Occipital lobe (tissue), 2 donors: ENCODE data around the gene PTCHD1. TPM values are rescaled to one million over a fixed set of nuclear protein-coding genes. Genes with fewer than 3 reads are reported as not detected.
A peak's percentile ranks its signal among the peaks of the same experiment; 100 is the strongest.

Experiments used
- DNase-seq: peaks from one replicate; lab custom pipeline; 2025; lab: John Stamatoyannopoulos, UW
- total RNA-seq: library from RNA; depleted of rRNA; stranded (reverse); fragments of >200 nt; gene quantifications from one replicate; pipeline ENCODE4 v1.2.3, GENCODE V29; 2014

Gene PTCHD1
- total RNA-seq, 1 donor from 2014 or later: 14.0 TPM

DNA sequence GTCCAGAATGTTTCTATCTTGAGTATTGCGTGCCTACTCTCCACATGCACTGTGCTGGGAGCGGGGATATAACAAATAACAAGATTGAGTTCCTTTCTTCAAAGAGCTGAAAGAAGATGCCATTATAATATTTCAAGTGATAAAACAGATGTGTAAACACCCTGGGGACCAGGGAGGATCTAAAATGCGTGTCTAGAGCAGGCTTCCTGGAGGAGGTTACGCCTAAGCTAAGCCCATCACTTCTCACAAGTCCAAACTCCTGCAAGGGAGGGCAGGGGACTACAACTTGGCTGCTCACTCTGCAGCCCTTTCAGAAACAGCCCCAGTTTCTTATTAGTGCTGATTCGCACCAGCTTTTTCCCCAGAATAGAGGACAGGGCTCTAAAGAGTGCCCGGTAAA is 21.5 kb downstream of the PTCHD1 start:
- no peak for DNase-seq

DNA sequence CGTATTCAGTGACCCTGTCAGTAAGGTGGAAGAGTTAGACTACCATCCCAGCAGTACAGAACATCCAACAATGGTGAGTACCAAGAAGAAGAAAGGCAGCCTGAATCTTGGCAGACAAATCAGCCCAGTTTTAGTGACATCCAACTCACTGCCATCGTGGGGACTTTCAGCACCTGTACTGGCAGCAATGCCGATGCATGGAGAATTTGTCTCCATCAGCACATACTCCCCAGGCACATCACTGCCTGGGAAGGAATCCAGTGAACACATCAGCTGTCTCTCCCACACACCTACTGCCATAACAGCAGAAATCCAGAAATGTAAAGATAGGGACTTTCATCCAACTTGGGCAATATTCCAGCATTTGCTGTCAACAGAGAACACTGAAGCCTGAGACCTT is 29.8 kb downstream of the PTCHD1 start:
- DNase-seq: peak; percentile 11

DNA sequence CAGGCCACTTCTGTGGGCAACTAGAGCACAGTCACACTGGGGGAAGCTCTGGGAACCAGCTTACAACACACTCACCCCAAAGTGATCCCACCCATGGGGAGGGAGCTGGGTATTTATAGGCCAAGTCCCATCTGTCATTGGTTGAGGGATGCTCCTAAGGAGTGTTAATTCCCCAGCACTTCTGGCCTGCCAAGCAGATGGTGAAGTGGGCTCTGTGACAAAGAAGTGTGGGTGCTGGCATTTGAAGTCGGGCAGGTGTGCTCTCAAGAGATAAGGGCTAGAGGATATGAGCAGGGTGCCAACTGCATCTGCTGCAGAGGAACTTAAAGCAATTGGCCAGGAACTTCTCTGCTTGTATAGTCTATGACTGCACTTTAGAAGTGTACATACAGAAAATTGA is 30.9 kb downstream of the PTCHD1 start:
- DNase-seq: no peak

DNA sequence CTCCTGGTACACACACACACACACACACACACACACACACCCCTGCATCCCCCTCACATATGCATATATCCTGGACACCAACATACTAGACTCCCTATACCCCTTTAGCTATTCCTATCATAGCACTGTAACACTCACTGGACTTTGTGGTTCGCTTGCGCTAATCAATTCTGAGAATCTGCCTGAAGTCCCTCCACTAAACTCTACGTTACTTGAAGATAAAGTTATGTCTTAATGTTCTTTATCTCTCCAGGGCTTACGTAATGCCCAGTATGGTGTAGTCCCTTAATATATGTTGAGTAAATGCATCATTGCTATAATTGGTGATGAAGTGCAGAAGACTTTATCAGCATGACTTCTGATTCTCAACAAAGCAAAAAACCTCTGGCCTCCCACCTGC is 32.3 kb downstream of the PTCHD1 start:
- no peak for DNase-seq

DNA sequence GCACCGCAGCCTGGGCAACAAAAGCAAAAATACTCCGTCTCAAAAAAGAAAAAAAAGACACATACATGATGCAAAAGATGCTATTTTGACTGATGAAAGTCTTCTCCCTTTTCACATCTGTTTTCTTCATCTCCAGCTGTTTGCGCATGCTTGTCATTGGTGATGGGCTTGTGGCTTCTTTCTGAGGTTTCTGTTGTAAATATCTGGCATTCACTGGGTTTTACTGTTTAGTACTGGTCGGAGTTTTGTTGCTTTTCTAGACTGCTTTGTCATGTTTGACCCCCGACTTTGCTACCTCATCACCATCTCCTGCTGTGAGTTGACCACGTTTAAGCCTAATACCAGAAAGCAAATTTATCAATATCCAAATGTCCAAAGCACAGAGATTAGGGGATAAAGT is 34.4 kb downstream of the PTCHD1 start:
- no peak for DNase-seq

DNA sequence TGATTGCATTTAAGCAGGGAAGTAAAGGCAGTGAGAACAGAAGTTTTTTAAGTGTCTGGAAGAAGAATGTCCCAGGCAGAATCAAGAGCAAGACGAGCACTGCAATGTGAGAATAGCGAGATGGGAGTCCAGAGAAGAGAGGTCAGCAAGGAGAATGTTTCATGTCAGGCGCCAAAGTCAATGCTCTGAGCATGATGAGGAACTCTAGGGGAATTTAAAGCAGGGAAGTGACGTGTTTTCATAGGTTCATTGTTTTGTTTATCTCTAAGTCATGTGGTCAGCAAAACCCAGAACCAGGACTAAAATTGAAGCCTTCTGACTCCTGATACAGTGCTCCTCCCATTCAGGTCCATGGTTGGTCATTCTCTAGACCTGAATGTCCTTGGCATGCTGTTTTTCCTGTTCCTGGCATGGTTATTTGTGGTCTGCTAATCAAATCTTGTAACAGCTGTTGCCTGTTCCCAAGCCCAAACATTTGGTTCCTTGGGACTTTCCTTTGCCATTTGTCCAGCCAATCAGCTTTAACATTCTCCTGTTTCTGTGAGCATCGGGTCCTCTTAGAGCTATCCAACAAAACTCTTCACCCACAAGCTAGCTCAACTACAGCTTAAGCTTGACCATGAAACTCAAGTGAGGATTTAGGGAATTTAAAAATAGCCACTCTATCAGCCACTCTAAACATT is 37.7 kb downstream of the PTCHD1 start:
- no peak for DNase-seq

DNA sequence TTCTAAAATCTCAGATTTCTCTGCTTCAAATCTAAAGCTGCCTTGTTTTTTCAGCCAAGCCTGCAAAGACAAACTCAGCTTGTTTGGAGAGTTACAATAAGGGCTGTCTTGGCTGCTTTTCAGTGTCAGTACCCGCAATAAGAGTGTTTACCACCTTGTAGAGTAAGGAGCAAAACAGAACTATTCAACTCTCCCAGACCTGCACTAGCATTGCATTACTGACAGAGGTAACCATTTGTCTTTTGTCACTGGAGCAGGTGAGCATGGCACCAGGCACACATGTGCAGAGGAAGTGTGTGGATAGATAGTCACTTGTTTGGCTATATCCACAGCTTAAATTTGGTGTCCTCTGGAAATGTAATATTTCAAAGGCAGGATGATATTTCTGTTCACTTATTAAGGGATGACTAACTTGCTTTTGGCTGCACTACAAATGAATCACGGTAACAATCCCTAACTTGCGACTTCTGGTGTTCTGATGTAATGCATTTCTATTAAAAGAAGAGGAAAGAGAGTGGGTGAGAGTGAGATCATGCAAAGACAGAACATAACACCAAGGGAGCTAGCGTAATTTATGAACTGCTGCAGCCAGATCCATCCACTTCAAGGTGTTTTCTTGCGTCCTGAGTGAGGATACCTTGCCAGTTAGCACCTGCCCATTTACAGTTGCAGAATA is 38.6 kb downstream of the PTCHD1 start:
- no peak for DNase-seq

DNA sequence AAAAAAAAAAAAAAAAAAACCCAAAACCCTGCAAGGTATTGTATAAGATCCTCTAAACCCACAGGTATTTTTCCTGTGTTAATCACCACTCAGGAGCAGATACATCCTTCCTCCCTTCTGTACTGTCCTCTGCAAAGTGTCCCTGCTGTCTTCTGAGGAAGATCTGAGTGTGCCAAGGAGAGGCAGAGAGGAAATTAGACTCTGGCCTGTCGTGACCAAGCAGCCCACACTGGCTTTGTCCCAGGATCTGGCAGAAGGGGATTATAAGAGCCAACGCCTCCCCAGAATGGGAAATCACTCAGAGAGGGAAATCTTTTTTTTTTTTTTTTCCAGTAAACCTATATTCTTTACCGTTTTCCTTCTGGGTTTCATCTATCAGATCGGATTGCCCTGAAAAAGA is 39.6 kb downstream of the PTCHD1 start:
- no peak for DNase-seq

DNA sequence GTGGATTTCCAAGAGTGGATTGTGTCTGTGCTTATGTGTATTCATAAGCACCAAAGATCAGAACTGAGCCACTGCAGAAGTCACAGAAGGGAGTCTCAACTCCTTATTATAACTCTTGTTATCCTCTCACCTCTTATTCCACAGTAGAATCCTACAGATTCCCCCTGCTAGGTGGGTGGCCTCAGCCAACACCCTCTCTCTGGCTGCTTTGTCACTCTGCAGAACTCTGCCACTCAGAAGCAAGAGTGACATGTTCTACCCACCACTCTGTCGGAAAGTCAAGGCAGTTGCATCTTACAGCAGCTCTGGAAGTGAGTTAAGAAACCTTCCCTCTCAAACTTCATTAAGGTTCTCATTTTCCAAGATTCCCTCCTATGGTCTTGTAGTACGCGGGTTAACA is 41.9 kb downstream of the PTCHD1 start:
- no peak for DNase-seq

DNA sequence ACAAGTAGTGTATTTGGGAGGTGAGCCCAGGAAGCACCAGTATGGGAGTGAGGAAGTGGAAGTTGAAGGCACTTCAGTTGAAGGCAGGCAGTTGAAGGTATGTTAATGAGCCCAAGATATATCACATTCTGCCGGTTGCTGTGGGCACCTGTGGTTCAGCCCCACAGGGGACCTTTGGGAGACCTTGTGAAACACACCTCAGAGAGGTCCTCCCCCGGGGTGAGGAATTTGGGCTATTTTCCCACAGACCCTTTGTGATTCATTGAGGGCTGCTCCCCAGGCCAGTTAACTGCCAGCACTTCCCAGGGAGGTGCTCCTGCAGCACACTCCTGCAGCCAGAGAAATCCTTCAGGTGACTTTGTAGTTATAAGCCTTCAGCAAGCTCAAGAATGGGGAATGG is 45.9 kb downstream of the PTCHD1 start:
- DNase-seq: no peak

DNA sequence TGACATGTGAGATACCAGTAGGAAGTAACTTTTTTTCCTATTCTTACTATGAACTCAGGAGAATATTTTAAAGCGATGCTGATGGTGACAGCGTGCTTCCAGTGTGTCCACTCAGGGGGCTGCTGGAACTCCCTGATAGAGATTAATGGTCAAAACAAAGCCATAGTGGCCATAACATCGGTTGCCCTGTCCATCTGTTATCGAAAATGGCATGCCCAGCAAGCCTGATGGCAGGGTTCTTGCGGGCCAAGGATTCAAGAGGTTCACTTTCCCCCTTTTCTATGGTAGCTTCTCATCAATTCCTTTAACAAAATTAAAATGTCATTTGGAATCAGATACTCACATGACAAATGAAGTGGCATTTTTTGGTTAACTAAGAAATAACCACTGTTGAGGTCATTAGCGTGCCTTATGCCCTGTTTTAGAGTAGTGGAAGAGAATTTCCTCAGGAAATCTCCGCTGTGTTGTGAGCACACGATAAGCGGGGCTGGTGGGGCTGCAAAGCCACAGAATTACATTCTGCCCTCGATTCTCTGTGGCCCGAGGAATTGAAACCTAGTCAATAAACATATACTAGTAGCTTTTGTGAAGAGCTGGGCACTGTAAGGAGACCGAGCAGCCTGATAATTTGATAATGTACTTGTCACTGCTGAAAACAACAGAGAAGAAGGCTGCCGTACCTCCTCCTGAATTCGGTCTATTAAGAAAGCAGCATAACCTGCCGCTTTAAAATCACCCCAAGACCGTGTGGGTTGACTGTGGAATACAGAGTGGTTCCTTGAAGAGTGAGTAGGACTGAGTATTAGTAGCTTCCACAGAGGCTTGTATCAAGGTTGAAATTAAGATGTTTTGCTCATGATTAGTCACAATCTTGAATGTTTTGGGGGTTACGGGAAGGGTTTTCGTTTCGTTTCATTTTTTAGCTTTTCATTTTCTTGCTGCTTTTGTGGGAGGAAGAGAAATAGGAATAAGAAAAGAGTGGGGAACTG is 46.7 kb downstream of the PTCHD1 start:
- no peak for DNase-seq

DNA sequence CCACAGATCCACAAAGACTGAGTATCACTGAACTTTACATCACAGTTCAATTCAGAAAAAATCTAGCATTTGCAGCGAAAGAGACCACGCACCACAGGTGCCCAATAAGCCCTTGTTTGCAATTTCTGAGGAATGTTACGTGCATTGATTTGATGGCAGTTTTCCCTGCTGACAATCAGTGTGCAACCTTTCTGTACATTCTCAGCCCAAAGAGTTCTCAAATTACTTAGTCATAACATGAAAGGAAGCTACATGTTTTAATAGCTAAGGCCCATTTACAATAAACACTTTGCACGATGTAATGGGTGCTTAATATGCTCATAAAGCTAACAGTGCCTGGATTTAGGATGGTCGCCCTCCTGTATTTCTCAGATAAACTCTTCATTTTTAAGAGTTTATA is 47.9 kb downstream of the PTCHD1 start:
- no peak for DNase-seq

DNA sequence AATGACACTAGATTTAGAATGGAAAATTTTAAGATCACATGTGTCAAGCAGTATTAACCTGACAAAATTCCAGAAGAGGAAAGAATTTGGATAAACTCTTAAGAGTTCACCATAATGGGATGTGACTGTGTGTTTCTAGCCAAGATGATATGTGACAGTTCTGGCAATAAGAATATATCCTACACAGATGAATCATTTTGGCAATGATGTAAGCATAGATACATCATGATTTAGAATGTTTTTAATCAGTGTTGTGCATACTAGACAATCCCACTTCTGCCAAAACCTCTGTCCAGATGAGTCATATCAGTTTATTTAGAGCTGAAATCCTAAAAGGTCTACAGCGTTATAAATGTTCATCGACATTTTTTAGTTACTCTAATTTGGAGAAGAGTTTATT is 48.8 kb downstream of the PTCHD1 start:
- no peak for DNase-seq

DNA sequence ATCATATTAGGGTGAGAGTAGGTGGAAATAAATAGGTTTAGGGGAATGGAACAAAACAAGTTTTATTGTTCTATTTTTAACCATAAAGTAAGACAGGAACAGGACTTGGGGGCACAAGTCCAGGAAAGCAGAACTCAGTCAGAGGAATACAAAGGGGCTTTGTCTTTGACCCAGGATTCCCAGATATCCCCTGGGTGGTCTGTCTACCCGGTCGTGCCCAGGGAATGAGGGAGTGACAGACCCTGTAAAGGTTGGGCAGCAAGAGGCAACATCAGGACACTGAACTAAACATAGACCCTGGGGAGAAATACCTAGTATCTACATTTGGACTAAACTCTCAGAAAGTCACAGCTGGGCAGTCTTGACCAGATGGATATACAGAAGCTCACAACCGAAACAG is 50.6 kb downstream of the PTCHD1 start:
- DNase-seq: no peak

DNA sequence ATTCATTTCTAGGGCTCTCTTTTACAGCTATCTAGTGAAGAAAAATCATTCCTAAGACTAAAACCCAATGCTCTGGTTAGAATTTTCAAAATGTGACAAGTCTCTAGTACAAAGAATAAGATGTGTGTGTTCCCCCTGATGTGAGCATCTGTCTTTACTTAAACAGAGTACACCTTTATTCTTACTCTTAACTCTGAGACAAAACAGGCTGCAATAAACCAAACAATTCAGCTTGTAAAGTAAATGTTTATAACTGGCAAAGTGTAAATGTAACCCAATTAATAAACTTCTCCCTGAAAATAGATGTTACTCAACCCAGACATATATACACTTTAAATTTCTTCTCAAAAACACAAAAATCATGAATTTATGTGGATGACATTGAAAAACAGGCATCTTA is 51.6 kb downstream of the PTCHD1 start:
- DNase-seq: no peak

DNA sequence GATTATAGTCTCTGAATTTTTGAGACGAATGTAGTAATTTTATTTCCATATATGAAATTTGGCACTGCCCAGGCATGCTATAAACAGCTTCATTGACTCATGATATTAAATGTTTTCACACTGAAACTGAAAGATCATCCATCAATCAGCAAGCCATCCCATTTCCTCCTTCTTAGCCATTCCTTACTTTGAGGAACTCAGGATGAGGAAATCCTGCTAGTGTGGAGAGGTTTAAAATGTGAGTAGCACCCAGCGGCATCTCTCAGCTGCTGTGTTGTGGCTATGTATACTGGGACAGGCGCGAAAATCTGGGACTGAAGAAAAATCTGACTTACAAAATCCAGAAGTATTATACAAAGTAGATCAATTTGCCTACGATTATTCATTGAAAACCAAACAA is 52.1 kb downstream of the PTCHD1 start:
- no peak for DNase-seq

DNA sequence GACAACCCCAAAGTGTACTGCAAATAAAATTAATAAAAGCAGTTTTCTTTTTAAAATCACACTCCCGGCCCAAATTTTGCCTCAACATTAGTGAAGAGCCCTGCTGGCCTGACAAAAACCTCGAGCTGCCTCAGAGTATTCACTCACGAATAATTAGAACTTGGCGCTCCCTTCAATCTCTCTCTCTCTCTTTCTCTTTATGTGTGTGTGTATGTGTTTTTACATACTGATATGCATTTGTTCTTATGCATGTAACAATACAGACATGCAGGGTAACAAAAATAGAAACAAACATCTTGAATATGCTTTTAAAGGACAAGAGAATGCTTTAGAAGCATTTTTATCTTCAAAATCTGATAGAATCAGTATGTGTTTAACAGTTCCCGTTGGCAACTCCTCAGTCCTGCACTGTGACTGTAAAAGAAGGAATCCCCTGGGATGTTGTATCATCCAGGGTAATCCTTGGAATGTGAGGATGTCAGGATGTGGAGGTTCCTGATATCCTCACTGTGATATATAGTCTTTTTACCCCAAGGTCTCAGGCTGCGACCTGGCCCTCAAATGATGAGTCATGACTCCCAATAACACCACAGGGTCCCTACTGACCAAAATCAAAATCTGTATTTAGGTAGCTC is 53.0 kb downstream of the PTCHD1 start:
- no peak for DNase-seq

DNA sequence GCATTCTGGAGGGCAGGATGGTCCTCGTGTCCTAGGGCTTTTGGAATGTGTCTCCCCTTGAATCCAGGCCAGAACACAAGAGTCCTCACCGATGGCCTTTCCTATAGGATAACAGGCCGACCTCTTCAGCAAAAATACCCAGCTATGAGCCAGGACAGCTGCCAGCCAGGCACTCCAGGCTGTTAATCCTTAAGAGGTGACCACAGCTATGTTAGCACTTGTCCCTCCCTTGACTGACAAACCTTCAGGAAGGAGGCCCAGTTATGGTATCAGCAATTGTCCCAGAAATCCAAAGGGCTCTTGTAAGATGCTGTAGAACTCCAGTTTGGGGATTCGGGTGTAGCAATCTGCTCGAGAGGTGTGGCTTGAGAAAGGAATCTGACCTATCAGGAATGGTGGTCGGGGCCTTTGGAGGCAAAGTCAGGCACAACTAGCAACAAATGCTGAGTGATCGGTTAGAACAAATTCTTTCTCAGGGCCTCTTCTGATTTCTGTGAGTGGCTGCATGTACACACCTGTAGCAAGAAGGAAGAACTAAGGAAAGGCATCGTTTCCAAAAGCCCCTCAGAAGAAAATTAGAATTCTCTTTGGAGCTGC is 54.6 kb downstream of the PTCHD1 start:
- DNase-seq: no peak

DNA sequence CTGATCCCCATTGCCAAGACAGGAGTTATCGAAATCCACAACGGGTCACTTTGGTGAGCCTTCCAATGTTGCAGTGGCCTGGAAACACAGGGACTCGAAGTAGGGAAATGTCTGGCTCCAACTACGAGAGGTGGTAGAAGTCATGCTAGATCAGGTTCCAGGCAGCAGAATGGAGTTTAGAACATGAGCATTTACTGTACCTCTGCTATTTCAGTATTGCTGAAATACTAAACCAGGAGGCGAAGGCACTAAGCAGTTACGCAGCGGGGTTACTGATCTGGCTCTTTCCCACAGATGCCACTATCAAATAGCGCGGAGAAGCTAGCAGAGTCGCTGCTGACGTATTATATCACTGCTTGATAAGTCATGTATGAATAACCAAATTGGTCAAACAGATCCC is 56.3 kb downstream of the PTCHD1 start:
- DNase-seq: no peak

DNA sequence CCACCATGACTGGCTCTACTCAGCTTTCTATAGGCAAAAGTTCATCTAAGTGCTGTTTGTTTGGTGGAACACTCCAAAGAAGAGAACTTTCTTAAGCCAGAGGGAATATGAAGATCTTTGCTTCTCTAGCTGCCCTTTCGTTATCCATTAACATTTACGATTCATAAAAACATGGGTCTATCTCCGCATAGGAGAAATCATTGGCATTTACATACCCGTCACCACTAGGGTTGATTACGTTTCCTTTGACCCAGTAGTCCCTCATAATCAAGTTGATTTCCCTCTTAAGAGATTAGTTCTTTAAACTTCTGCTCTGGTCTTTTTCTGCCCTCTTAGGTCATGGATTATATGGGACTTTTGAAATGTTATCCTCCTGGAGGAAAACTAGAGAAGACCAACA is 57.5 kb downstream of the PTCHD1 start:
- DNase-seq: no peak

DNA sequence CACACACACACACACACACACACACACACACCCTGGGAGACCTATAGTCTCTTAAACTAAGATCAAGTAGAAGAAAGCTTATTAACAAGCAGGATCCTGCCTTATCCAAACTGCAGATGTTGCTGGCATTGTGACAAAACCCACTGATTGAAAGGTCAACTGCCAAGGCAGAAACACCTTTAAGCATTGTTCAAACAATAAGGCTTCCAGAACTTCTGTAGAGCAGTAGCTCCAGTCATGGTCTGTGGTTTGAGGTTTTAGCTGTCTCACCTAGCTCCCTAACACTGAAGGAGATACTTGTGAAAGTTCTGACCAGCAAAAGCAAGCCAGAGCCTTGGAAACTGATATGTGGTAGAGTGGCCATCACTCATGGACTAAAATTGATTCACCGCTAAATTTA is 59.8 kb downstream of the PTCHD1 start:
- no peak for DNase-seq
